ENCODE measurements around the gene KCNH8.

The KCNH8 gene

GRCh38 chr3:19539518-19540392, 391.4 kb downstream of the KCNH8 start:
- Histone ChIP-seq H3K4me1 (ENCODE audit: control insufficient read depth, insufficient read depth, low read length) (no peaks in the 10 kb centered on the region), H3K36me3 (ENCODE audit: control insufficient read depth, insufficient read depth, low read length) (no peaks in the 10 kb centered on the region), H3K9me3 (ENCODE audit: control insufficient read depth, insufficient read depth, low read depth, low read length) (no peaks in the 10 kb centered on the region), H3K4me3 (ENCODE audit: low read depth, low read length) (no peak overlapping the region), H3K9ac (ENCODE audit: low read length) (no peak overlapping the region), H3K27me3 (ENCODE audit: control insufficient read depth, insufficient read depth, low read length) (no peaks in the 10 kb centered on the region), H3K27ac (ENCODE audit: low read depth, low read length) (no peak overlapping the region)

- Histone ChIP-seq H3K9me3 (ENCODE audit: control insufficient read depth, insufficient read depth, low read depth, low read length) (no peaks in the 10 kb centered on the region), H3K36me3 (ENCODE audit: control insufficient read depth, insufficient read depth, low read length) (no peaks in the 10 kb centered on the region), H3K4me3 (ENCODE audit: low read depth, low read length) (no peak overlapping the region), H3K27ac (ENCODE audit: low read depth, low read length) (no peak overlapping the region), H3K4me1 (ENCODE audit: control insufficient read depth, insufficient read depth, low read length) (no peaks in the 10 kb centered on the region), H3K9ac (ENCODE audit: low read length) (no peak overlapping the region), H3K27me3 (ENCODE audit: control insufficient read depth, insufficient read depth, low read length) (no peaks in the 10 kb centered on the region)
Observed at GRCh38 chr3:19540464-19540863, 392.2 kb downstream of the KCNH8 start.

GRCh38 chr3:19541284-19541683, 393.0 kb downstream of the KCNH8 start:
- H3K9ac ChIP-seq (ENCODE audit: low read length): no peak overlapping the region
- no peaks in the 10 kb centered on the region for H3K9me3 ChIP-seq (ENCODE audit: control insufficient read depth, insufficient read depth, low read depth, low read length)
- H3K4me3 ChIP-seq (ENCODE audit: low read depth, low read length): no peak overlapping the region
- no peaks in the 10 kb centered on the region for H3K27me3 ChIP-seq (ENCODE audit: control insufficient read depth, insufficient read depth, low read length)
- H3K36me3 ChIP-seq (ENCODE audit: control insufficient read depth, insufficient read depth, low read length): no peaks in the 10 kb centered on the region
- H3K27ac ChIP-seq (ENCODE audit: low read depth, low read length): no peak overlapping the region
- no peaks in the 10 kb centered on the region for H3K4me1 ChIP-seq (ENCODE audit: control insufficient read depth, insufficient read depth, low read length)

- no peaks in the 10 kb centered on the region for H3K9me3 ChIP-seq (ENCODE audit: control insufficient read depth, insufficient read depth, low read depth, low read length)
- H3K9ac ChIP-seq (ENCODE audit: low read length): no peak overlapping the region
- H3K4me1 ChIP-seq (ENCODE audit: control insufficient read depth, insufficient read depth, low read length): no peaks in the 10 kb centered on the region
- H3K27ac ChIP-seq (ENCODE audit: low read depth, low read length): no peak overlapping the region
- H3K4me3 ChIP-seq (ENCODE audit: low read depth, low read length): no peak overlapping the region
- no peaks in the 10 kb centered on the region for H3K27me3 ChIP-seq (ENCODE audit: control insufficient read depth, insufficient read depth, low read length)
- no peaks in the 10 kb centered on the region for H3K36me3 ChIP-seq (ENCODE audit: control insufficient read depth, insufficient read depth, low read length)
Observed at GRCh38 chr3:19543212-19543841, 395.0 kb downstream of the KCNH8 start.

GRCh38 chr3:19547665-19548464, 399.6 kb downstream of the KCNH8 start:
- Histone ChIP-seq H3K9me3 (ENCODE audit: control insufficient read depth, insufficient read depth, low read depth, low read length) (no peaks in the 10 kb centered on the region), H3K36me3 (ENCODE audit: control insufficient read depth, insufficient read depth, low read length) (no peaks in the 10 kb centered on the region), H3K9ac (ENCODE audit: low read length) (no peak overlapping the region), H3K27me3 (ENCODE audit: control insufficient read depth, insufficient read depth, low read length) (no peaks in the 10 kb centered on the region), H3K4me3 (ENCODE audit: low read depth, low read length) (no peak overlapping the region), H3K4me1 (ENCODE audit: control insufficient read depth, insufficient read depth, low read length) (peaks cover 2% of the 10 kb centered on the region; the same call in 1 of the 2 replicates), H3K27ac (ENCODE audit: low read depth, low read length) (no peak overlapping the region)

- H3K27ac ChIP-seq (ENCODE audit: low read depth, low read length): no peak overlapping the region
- no peaks in the 10 kb centered on the region for H3K4me1 ChIP-seq (ENCODE audit: control insufficient read depth, insufficient read depth, low read length)
- H3K9me3 ChIP-seq (ENCODE audit: control insufficient read depth, insufficient read depth, low read depth, low read length): 0 out of 2 replicates have a peak, but pooled peaks cover 2% of the 10 kb centered on the region
- no peaks in the 10 kb centered on the region for H3K36me3 ChIP-seq (ENCODE audit: control insufficient read depth, insufficient read depth, low read length)
- H3K4me3 ChIP-seq (ENCODE audit: low read depth, low read length): no peak overlapping the region
- no peak overlapping the region for H3K9ac ChIP-seq (ENCODE audit: low read length)
- no peaks in the 10 kb centered on the region for H3K27me3 ChIP-seq (ENCODE audit: control insufficient read depth, insufficient read depth, low read length)
Observed at GRCh38 chr3:19559724-19560442, 411.6 kb downstream of the KCNH8 start.

GRCh38 chr3:19573644-19574043, 425.3 kb downstream of the KCNH8 start:
- Histone ChIP-seq H3K9ac (ENCODE audit: low read length) (no peak overlapping the region), H3K27ac (ENCODE audit: low read depth, low read length) (no peak overlapping the region), H3K4me1 (ENCODE audit: control insufficient read depth, insufficient read depth, low read length) (no peaks in the 10 kb centered on the region), H3K9me3 (ENCODE audit: control insufficient read depth, insufficient read depth, low read depth, low read length) (no peaks in the 10 kb centered on the region), H3K36me3 (ENCODE audit: control insufficient read depth, insufficient read depth, low read length) (no peaks in the 10 kb centered on the region), H3K27me3 (ENCODE audit: control insufficient read depth, insufficient read depth, low read length) (no peaks in the 10 kb centered on the region), H3K4me3 (ENCODE audit: low read depth, low read length) (no peak overlapping the region)

GRCh38 chr3:19574268-19574667, 426.0 kb downstream of the KCNH8 start:
- no peaks in the 10 kb centered on the region for H3K9me3 ChIP-seq (ENCODE audit: control insufficient read depth, insufficient read depth, low read depth, low read length)
- no peak overlapping the region for H3K4me3 ChIP-seq (ENCODE audit: low read depth, low read length)
- no peak overlapping the region for H3K9ac ChIP-seq (ENCODE audit: low read length)
- H3K36me3 ChIP-seq (ENCODE audit: control insufficient read depth, insufficient read depth, low read length): no peaks in the 10 kb centered on the region
- no peak overlapping the region for H3K27ac ChIP-seq (ENCODE audit: low read depth, low read length)
- H3K27me3 ChIP-seq (ENCODE audit: control insufficient read depth, insufficient read depth, low read length): no peaks in the 10 kb centered on the region
- no peaks in the 10 kb centered on the region for H3K4me1 ChIP-seq (ENCODE audit: control insufficient read depth, insufficient read depth, low read length)

GRCh38 chr3:19576343-19576742, 428.0 kb downstream of the KCNH8 start:
- Histone ChIP-seq H3K36me3 (ENCODE audit: control insufficient read depth, insufficient read depth, low read length) (no peaks in the 10 kb centered on the region), H3K27ac (ENCODE audit: low read depth, low read length) (no peak overlapping the region), H3K4me3 (ENCODE audit: low read depth, low read length) (no peak overlapping the region), H3K4me1 (ENCODE audit: control insufficient read depth, insufficient read depth, low read length) (no peaks in the 10 kb centered on the region), H3K9me3 (ENCODE audit: control insufficient read depth, insufficient read depth, low read depth, low read length) (no peaks in the 10 kb centered on the region), H3K9ac (ENCODE audit: low read length) (no peak overlapping the region), H3K27me3 (ENCODE audit: control insufficient read depth, insufficient read depth, low read length) (no peaks in the 10 kb centered on the region)

Measured in HUES6 (cell line).